Measurements from ENCODE around the gene SMIM9.

DNA sequence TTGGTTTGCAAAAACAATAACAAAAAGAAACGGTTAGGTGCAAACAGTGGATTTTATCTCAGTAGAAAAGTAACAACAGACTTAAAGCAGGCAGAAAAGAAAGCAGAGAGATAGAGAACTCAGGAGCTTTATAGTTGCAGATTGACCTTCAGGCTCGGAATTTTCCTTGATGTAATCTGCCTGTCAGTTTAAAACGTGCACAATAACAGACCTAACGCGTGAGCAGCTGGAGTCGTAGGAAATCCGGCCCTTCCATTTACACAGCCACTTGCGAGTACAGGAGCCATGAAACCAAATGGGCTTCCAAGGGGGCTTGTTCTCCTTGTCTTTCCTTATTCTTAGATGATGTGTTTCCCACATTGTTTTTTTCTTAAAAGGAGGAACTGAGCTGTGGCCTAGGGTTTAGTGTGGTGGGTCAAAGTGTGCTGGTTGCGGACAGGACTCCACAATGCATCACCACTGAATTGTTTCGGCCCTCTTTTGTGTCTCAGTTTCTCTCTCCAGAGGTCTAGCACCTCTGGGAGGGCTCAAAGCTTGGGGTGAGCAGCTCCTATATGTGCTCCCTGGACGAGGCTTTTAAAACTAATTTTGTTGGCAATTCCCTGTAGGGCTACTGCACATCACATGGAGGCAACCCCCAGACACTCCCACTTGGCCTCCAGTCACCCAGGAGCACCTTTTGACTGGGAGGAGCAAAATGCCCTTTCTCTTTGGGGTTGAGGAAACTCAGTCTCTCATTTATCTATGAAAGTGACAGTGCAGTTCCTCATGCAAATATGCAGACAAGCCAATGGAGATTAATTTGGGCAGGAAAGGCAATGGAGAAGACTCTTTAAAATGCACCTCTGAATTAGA, 15.3 kb downstream of the SMIM9 start:
- TF ChIP-seq, protein P1, sequence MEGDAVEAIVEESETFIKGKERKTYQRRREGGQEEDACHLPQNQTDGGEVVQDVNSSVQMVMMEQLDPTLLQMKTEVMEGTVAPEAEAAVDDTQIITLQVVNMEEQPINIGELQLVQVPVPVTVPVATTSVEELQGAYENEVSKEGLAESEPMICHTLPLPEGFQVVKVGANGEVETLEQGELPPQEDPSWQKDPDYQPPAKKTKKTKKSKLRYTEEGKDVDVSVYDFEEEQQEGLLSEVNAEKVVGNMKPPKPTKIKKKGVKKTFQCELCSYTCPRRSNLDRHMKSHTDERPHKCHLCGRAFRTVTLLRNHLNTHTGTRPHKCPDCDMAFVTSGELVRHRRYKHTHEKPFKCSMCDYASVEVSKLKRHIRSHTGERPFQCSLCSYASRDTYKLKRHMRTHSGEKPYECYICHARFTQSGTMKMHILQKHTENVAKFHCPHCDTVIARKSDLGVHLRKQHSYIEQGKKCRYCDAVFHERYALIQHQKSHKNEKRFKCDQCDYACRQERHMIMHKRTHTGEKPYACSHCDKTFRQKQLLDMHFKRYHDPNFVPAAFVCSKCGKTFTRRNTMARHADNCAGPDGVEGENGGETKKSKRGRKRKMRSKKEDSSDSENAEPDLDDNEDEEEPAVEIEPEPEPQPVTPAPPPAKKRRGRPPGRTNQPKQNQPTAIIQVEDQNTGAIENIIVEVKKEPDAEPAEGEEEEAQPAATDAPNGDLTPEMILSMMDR (IDR thresholded peaks at IDR 0.05): no peak
- no peak for TF ChIP-seq POLR2A (IDR thresholded peaks at IDR 0.05)
